ENCODE measurements around the gene PAX8. TPM values are rescaled to one million over a fixed set of nuclear protein-coding genes. Genes with fewer than 3 reads are reported as not detected.
A peak's percentile ranks its signal among the peaks of the same experiment; 100 is the strongest.

Gene PAX8
- total and polyA plus RNA-seq, 12 donors, result 1.7 to 72.3 (median 11.6) TPM

DNA sequence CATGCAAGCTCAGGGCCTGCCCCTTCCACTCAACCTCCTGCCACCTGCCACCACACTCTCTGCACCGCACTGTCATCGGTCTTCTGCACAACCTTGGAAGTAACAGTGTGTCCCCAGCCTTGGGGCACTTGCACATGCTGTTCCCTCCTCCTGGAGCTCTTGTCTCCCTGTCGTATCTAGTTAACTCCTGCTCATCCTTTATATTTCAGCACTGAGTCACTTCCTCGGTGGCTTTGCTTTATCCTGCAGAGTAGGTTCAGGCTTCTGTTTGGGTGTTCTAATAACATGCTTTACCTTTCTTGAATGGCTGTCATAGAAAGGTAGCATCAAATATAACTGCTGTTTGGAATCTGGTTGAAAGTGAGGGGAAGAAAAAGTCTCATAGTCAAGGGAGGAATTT lies 25.3 kb downstream of the PAX8 start:
- TF ChIP-seq CTCF (IDR thresholded peaks at IDR 0.05) (no peak), POLR2A (IDR thresholded peaks at IDR 0.05) (no peak)
- intact Hi-C loops (cut with DNase I), result no loop called here
- no peak for DNase-seq
- Histone ChIP-seq H3K4me3 (no peak overlapping the region), H3K4me1 (replicated peaks in 1 of 2) (peaks cover 0 to 4% of the 10 kb centered on the region in 2 donors), H3K27me3 (no peaks in the 10 kb centered on the region), H3K9me3 (replicated peaks in 1 of 3) (no peaks in the 10 kb centered on the region), H3K27ac (no peak overlapping the region), H3K36me3 (replicated peaks in 1 of 2) (no peaks in the 10 kb centered on the region)
- 74 to 79% (median 77%) methylated on average over 4 of the region's 4 CpGs for WGBS, 4 donors

DNA sequence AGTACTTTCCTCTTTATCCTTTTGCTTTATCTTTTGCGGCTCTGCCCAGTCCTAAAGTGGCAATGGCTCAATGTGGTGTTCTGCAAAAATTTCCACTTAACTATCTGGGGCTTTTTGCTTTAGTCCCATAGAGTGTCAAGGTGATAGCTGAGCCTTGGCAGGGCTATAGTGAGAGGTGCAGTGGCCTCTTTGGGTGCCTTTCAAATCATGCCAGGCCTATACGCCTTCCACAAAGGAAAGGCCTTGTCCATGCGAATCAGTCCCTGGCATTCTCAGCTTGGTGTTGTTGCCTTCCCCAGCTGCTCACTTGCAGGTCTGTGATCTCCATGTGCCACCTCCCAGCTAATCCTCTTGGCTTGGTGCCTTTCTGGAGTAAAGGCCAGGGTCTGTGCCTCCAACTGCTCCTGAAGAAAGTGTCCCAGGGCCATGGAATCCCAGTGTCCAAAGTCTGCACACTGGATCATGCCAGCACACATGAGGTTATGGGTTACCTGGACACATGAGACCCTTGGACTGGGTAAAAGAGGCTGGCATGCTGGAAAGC lies 26.6 kb downstream of the PAX8 start:
- peaks cover 0 to 4% of the 10 kb centered on the region in 2 donors for H3K4me1 ChIP-seq (replicated peaks in 1 of 2)
- WGBS, 4 donors, result 81 to 95% (median 86%) methylated on average over 3 of the region's 3 CpGs
- intact Hi-C loops (cut with DNase I), result no loop called here
- no peak for DNase-seq
- no peaks in the 10 kb centered on the region for H3K9me3 ChIP-seq (replicated peaks in 1 of 3)
- TF ChIP-seq POLR2A (IDR thresholded peaks at IDR 0.05) (no peak), CTCF (IDR thresholded peaks at IDR 0.05) (no peak)
- no peak overlapping the region for H3K4me3 ChIP-seq
- H3K27ac ChIP-seq, result no peak overlapping the region
- no peaks in the 10 kb centered on the region for H3K27me3 ChIP-seq
- no peaks in the 10 kb centered on the region for H3K36me3 ChIP-seq (replicated peaks in 1 of 2)

DNA sequence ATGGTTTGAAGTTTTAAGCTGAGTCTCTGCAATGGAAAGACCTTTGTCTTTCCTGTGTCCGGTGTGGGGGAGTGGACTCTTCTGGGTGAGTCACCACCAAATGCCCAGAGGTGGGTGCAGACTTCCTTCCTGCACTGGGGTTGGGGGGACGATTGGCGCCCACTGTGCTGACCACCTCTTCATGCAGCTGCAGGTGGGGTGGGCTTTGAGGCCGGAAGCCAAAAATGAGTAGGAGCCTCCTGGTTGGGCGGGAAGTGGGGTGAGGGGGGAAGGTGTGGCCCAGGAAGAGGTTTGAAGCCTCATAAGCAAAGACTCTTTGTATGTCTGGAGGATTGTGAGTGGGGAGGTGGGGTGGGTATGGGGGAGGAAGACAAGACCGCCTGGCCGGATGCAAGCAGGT lies 27.6 kb downstream of the PAX8 start:
- no peaks in the 10 kb centered on the region for H3K27me3 ChIP-seq
- DNase-seq, result no peak
- H3K27ac ChIP-seq, result no peak overlapping the region
- peaks cover 0 to 4% of the 10 kb centered on the region in 2 donors for H3K4me1 ChIP-seq (replicated peaks in 1 of 2)
- no peak overlapping the region for H3K4me3 ChIP-seq
- WGBS, 4 donors, result 71 to 82% (median 75%) methylated on average over 7 of the region's 7 CpGs
- intact Hi-C loops (cut with DNase I), result no loop called here
- no peaks in the 10 kb centered on the region for H3K36me3 ChIP-seq (replicated peaks in 1 of 2)
- H3K9me3 ChIP-seq (replicated peaks in 1 of 3), result no peaks in the 10 kb centered on the region
- TF ChIP-seq POLR2A (IDR thresholded peaks at IDR 0.05) (no peak), CTCF (IDR thresholded peaks at IDR 0.05) (no peak)

- peak; percentile 79 to 93 (median 86) for DNase-seq
- Histone ChIP-seq H3K9me3 (replicated peaks in 1 of 3) (no peaks in the 10 kb centered on the region), H3K36me3 (replicated peaks in 1 of 2) (no peaks in the 10 kb centered on the region), H3K4me3 (no peak overlapping the region), H3K4me1 (replicated peaks in 1 of 2) (peaks cover 0 to 4% of the 10 kb centered on the region in 2 donors), H3K27ac (no peak overlapping the region), H3K27me3 (no peaks in the 10 kb centered on the region)
- TF ChIP-seq CTCF (IDR thresholded peaks at IDR 0.05) (peak; percentile 82 to 97 (median 92)), POLR2A (IDR thresholded peaks at IDR 0.05) (no peak)
- intact Hi-C loops (cut with DNase I), result loop anchor here (2.0 to 5.0 kb wide), 3 partner anchors 42 to 123 kb away; no protein-coding TSS in a partner anchor
- WGBS, 4 donors, result 41 to 53% (median 50%) methylated on average over 9 to 10 of the region's 10 CpGs
Observed at GRCh38 chr2:113248997-113249770, 29.5 kb downstream of the PAX8 start.

Data from adrenal gland (tissue), 12 donors.